Measurements from ENCODE around the gene CD109.

- TF ChIP-seq CTCF (IDR thresholded peaks at IDR 0.05; ENCODE audit: poor library complexity) (no peak), EZH2 (IDR thresholded peaks at IDR 0.05; ENCODE audit: borderline replicate concordance) (no peak), EZH2phosphoT487 (IDR thresholded peaks at IDR 0.05; ENCODE audit: low read depth, severe bottlenecking, unreplicated experiment) (no peak)
These were observed 35.3 kb downstream of the CD109 start for GRCh38 chr6:73731285-73731684.

Measured in hepatocyte (in vitro differentiated cells).